Measurements from ENCODE around the gene SRGAP3.
A peak's percentile ranks its signal among the peaks of the same experiment; 100 is the strongest.

Gene SRGAP3

DNA sequence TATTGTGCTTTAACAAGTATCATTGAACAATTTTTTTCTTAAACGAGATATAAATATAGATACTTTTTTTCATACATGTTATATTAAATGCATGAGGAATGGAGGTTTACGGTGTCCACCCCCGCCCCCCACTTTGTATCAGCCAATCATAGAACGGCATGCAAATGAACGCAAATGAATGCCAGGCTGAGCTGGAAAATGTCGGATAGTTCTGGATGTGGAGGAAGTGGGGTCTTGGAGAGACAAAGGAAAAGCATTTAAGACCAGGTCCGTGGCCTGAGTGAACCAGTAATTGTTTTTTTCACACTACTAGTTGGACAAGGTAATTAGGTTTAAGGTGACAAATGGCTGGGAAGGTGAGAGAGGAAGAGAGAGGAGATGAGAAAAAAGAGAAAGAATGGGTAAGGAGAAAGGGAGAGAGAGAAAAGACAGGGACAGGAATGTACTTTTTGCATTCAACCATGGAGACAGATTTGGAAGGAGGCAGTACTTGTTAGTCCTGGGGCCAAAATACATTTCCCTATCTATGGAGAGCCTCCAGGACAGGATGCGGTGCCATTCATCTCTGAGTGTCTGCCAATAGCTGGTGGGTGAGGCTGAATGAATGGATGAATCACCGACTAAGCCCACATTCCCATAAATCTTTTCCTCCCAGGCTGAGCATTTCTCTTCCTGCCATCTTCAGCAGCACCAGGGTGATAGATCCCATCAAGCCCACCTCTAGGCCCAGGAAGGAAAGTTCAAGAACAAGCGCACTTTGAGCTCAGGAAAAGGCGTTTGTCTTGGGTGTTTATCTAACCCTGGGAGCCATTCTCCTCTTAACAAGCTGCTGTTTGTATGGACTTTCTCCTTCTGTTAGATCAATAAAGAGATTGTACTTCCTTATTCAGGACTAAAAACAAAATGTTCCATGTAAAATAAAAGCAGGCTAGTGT, 284.7 kb downstream of the SRGAP3 start:
- no peak for DNase-seq (ENCODE audit: low read depth)

DNA sequence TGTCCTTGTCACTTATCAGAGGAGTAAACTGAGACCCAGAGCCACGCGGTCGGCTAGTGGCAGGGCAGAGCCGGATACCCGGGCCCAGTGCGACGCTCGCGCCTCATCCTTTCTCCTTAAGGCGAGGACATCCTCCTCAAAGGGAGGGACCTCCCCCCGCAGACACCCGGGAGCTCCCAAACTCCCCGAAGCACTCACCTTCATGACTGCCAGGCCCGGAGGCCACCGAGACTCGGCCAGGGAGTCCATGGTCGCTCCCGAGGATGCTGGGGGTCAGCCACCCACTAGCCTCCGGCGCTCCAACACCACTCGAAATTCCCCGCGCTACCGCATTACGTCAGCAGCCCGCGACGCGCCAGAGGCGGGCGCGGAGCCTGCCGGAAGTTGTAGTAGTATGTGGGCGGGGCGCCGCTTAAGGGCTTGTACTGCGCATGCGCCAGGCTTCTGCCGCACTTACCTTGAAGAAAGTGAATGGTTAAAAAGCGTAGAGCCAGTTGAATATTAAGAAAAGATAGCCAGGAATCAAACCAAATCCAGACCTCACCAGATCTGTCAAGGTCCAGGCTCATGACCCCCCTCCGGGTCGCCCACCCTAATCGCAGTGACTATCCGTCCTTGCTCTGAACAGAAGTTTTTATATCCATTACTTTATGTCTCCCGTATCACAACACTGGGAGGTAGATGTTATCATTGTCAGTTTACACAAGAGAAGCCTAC, 286.2 kb downstream of the SRGAP3 start, which contains the start of gene RAD18:
RAD18 (minus strand) TSS at position 336 of the 717 bp plus-strand sequence; CDS start at position 249, 87 bp downstream.
- peak; percentile 85 for DNase-seq (ENCODE audit: low read depth)

DNA sequence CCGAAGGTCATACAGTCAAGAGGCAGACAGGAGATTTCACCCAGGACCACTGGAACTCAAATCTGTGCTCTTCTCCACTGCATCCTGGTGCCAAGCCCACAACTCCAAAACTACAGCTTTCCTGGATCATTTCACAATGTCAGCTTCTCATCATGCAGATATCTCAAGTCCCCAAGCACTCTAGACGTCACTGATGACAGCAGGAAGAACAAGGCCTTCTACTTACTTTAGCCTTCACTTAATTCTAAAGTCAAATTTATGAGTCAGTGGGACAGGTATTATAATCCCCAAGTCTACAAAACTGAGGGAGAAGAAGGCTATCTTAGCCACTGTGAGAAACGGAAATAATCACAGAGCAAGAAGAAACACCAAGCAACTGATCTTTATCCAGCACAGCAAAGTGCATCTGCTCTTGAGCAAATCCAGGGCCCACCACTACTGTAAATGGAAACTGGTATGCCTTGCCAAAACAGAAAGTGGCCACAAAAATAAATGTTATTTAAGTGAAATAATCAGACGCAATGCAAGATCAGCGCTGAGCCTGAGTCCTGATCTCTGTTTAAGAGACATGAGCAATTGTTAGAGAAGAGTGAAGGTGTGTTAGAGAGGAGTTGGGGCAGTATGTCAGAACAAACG, 287.1 kb downstream of the SRGAP3 start:
- DNase-seq (ENCODE audit: low read depth), result no peak

DNA sequence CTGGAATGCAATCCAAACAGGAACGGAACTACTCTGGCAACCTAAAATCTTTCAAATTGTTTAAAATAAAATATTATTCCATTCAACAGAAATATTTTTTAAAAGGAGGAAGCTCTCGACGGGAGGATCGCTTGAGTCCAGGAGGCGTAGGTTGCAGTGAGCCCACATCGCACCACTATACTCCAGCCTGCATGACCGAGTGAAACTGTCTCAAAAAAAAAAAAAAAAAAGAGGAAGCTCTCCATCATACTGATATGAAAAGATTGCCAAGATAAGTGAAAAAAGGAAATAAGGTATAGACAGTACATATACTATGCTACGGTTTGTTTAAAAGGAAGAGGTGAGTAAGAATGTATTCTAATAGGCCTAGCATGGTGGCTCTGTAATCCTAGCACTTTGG, 289.8 kb downstream of the SRGAP3 start:
- no peak for DNase-seq (ENCODE audit: low read depth)

DNA sequence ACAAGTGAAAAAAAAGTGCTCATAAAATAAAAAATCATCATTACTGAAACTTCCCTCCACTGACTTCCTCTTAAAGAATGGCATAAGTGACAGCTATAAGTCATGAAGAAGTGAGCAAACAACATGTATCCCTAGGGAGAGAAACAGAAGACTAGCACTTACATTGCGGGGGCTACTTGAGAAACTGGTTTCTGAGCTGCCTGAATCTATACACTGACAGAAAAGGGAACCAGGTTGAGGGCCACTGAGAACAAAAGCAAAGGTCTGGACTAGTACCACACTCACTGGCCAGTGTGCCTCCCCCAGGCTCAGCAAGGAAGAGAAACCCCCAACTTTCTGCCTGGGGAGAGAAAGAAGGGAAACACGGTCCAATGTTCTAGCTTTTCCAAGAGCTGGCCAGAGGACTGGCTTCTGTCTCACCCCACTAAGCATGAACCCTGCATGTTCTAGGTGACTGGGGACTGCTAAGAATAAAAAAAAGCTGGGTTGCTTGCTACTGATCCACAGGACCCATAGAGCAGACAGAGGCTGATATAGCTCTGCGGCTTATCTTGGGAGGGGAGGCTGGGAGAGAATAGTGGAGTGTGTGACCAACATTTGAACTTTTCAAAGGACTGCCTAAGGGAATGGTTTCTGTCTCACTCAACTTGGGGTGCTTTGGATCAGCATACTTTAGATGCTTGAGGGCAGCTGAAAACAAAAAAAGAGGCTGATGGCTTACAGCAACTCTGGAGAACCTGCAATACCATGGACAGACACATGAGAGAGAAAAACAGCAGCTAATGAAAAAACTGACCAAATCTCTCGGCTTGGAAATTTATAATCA, 294.3 kb downstream of the SRGAP3 start:
- no peak for DNase-seq (ENCODE audit: low read depth)

DNA sequence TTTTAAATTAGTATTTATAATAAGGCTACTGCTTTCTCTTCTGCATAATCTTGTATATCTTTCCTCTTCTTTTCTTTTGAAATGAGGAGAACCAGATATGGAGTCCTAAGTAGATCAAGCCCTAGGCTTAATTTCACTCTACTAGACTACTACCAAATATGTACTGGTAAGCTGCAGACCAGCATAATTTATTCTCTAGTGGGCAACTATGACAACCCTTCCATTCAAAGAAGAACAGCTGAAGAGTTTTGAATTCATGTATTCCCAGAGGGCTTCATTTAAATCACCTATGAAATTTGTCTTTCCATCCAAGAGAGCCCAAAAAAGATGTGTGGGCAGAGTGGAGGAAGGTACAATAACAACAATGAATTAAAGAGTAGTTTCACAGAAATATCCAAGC, 296.1 kb downstream of the SRGAP3 start:
- no peak for DNase-seq (ENCODE audit: low read depth)

DNA sequence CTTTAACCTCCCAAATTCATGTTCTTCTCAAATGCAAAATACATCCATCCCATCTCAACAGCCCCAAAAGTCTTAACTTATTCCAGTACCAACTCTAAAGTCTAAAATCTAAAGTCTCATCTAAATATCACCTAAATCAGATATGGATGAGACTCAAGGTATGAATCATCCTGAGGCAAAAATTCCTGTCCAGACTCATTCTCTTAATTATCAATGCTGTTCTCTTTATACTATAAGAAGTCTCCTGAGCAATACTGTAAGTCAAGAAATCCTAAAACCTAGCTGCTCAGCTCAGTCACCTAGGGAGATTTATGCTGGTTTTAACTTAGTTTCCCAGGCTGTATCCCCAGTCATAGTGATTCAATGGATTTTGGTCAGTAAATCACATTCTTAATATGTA, 297.3 kb downstream of the SRGAP3 start:
- DNase-seq (ENCODE audit: low read depth), result no peak

DNA sequence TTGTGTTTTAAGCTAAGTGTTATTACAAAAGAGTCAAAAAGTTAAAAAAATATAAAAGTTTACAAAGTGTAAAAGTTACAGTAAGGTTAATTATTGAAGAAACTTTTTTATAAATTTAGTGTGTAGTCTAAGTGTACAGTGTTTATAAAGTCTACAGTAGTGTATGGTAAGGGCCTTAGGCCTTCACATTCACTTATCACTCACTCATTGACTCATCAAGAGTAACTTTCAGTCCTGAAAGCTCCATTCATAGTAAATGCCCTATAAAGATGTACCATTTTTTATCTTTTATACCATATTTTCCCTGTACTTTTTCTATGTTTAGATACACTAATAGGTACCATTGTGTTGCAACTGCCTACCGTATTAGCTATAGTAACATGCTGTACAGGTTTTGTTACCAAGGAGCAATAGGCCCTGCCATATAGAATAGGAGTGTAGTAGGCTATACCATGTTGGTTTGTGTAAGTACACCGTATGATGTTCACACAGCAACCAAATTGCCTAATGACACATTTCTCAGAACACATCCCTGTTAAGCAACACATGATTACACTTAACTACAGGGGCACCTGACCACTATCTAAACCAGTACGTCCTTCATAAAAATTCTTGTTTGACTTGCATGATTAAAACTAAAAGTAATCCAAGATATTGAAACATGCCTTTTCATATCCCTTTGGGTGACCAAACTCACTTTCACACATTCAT, 303.4 kb downstream of the SRGAP3 start:
- no peak for DNase-seq (ENCODE audit: low read depth)

DNA sequence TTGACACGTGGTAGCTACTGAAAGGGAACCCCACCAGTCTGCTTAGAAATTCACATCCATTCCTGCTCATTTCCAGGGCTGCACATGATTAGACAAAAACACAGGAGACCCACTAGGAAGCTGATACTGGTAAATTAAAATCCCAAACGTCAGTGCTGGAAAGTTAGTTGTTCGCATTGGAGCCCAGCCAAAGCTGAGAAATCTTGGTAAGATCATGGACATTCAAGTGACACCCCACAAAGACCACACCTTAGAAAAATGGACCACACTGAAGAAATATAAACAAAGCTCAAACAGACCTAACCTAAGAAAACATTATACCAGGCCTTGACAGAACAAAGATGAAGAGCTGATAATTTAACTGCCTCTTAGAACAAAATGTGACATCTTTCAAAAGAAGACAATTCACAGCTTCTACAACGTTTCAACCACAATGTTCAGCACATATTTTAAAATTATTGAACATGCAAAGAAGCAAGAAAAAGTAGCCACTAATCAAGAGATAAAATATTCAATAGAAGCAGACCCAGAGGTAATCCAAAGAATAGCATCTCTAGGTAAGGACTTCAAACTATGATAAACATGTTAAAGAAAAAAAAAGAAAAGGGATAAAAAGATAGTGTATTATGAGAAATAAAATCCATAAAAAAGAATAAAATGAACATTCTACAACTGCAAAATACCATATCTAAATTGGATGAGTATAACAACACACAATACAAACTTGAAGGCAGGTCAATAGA, 306.5 kb downstream of the SRGAP3 start:
- DNase-seq (ENCODE audit: low read depth), result no peak

DNA sequence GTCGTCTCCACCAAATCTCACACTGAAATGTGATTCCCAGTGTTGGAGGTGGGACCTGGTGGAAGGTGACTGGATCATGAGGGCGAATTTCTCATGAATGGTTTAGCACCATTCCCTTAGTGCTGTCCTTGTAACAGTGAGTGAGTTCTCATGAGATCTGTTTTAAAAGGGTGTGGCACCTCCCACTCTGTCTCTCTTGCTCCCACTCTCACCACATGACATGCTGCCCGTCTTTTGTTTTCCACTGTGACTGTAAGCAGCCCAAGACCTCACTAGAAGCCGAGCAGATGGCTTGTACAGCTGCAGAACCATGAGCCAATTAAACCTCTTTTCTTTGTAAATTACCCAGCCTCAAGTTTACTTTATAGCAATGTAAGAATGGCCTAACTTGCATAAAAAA, 307.3 kb downstream of the SRGAP3 start:
- DNase-seq (ENCODE audit: low read depth), result no peak

DNA sequence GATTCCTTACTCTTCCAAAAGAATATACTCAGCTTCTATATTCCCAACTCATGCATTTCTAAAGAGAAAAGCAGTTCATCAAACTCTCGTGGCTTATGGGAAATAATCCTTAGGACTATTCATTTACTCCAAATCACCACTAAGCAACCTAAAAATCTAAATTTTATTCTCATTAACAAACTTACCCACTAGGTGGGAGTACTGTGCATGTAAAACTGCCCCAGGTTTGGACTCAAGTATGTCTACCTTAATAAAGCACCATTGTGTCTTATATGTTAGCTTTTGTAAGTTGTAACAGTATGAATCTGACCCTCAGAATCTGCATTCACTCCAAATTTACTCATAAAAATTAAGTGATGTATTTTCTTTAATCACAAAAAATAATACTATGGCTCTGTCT, 311.4 kb downstream of the SRGAP3 start:
- DNase-seq (ENCODE audit: low read depth), result no peak

DNA sequence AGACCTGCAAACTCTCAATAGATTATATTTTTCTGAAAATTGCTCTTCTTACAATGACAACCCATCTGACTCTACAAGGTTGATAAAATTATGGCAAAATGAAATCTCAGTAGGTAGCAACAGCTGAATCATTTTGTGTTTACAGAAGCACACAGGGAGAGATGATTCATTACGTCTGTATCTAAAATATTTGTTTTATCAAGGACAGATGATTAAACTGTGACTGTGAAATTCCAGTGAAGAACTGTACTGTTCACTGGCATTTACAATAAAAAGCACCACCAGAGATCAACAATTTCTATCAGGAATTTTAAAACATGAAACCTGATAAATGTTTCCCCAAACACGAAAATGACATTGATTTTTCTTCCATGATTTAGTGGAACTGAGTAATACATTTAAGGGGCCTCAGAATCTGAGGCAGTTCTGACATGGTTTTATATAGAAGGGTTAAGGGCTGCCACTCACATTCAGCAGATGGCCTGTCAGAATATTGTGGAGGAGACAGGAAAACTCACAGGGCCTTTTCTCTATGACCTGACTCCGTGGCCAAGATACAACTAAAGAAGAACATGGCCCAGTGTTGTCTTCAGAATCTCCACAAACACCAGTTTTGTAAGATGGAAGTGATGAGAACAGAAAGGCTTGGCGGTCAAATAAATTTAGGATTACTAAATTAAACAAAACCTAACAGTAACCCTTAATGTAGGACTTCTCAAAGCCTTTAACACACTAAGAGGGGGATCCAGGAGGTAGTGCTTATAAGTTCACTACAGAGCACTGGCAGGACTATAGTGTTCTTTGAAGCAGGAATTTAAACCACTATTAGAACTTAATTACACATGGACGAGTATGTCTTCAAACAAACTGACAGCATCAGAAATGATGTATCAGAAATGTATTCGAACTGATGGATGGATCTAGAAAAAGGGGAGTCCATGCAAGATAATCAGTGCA, 312.1 kb downstream of the SRGAP3 start:
- DNase-seq (ENCODE audit: low read depth), result no peak

DNA sequence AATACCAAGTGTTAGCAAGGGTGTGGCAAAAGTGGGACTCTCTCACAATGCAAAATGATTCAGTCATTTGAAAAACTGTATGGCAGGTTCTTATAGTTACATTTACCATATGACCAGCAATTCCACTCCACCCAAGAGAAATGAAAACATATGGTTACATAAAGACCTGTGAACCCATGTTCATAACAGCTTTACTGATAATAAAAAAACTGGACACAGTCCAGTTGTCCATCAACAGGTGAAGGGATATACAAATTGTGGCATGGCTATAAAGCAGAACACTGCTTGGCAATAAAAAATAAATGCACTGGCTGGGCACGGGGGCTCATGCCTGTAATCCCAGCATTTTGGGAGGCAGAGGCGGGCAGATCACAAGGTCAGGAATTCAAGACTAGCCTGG, 316.9 kb downstream of the SRGAP3 start:
- DNase-seq (ENCODE audit: low read depth), result no peak

DNA sequence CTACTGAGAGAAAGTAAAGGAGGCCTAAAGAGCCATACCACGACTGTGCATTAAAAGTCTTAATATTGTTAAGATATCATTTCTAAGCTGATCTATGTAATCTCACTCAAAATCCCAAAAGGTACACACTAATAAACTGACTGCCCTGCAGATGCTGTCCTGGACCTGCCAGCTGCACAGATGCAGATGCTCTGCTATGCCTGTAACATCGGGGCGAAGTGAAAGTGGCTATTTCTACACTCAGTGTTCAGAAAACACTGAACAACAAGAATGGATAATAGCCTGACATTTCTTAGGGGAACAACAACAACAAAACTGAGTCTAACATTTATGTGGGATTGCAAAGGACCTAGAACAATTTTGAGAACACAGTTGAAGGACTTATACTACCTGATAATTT, 318.1 kb downstream of the SRGAP3 start:
- no peak for DNase-seq (ENCODE audit: low read depth)
